Measurements from ENCODE around the gene FBXO15.

Gene FBXO15

DNA sequence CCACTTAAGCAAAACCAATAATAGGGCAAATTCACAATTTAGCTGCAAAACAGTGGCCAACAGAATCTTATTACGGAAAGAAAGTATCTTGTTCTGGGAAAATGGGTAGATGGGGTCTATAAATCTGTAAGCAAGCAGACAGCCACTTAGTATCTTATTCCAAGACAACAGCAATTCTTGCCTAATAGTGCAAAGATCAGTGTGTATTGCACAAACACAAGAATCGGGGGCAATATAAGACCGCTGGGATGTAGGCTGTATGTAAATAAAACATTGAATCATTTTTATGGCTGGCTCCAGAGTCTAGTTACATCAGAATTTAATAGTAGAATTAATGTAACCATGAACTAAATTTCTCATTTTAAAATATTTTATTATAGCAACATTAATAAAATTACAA lies 85.6 kb downstream of the FBXO15 start:
- DNase-seq (ENCODE audit: low spot score): no peak

- no peak for DNase-seq (ENCODE audit: low spot score)
These were observed 87.1 kb downstream of the FBXO15 start for GRCh38 chr18:74060579-74060978.

- no peak for DNase-seq (ENCODE audit: low spot score)
These were observed 96.8 kb downstream of the FBXO15 start for GRCh38 chr18:74050807-74051206.

DNA sequence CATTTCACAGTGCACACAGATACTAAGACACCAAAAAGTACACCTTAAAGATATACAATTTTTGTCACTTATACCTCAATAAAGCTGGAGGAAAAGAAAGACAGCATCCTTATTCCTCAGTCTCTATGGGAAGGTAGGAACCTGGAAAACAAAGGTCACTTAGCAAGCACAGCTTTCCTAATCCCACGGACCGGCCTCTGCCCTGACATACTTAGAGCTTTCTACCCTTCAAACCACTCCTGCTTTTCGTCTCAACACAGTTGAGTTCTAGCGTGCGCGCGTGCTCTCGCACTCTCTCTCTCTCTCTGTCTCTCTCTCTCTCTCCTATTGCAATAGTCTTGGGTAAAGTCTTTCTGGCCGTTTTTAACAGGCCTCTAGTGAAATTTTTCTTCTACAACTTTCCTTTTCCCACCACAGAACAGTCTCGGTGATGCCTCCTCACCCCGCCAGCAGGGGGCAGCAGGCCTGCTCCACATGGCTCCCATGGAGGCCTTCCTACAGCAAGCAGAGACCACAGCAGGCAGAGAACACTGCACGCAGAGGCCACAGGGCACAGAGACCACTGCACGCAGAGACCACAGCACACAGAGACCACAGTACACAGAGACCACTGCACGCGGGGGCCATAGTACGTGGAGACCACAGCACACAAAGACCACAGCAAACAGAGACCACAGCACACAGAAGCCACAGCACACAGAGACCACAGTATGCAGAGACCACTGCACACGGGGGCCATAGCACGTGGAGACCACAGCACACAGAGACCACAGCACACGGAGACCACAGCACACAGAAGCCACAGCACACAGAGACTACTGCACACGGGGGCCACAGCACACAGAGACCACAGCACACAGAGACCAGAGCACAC lies 106.9 kb downstream of the FBXO15 start:
- DNase-seq (ENCODE audit: low spot score): peak; percentile 59

DNA sequence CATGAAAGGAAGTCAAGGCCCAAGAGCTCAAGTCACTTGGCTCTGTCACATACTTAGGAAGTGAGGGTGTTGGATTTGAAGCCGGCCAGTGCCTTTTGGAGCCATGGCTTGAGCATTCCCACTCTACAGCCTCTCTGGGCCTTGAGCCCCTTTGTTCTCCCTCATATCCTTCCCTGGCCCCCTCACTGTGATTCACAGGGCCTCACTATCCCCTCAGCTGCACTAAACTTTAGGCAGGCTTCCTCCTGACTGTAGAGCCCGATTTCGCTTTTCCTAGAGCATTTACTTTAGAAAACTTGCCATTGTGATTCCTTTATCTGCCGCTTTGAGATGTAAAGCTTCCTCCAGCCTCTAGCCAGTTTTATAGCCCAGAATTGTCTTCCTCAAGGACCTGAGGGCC lies 107.6 kb downstream of the FBXO15 start:
- no peak for DNase-seq (ENCODE audit: low spot score)

- DNase-seq (ENCODE audit: low spot score): no peak
These were observed 118.5 kb downstream of the FBXO15 start for GRCh38 chr18:74029161-74029560.

All from germinal center (tissue), 1 donor.